Dermis blood vessel endothelial cell (primary cell): Measurements from ENCODE around the gene ZNRF4. TPM values are rescaled to one million over a fixed set of nuclear protein-coding genes. Genes with fewer than 3 reads are reported as not detected.

ENCODE experiments used
- total RNA-seq: library from RNA; depleted of rRNA; stranded (reverse); fragments of >200 nt; gene quantifications from 2 replicates; pipeline ENCODE4 v1.2.3, GENCODE V29; 2014

The ZNRF4 gene
- total RNA-seq, 1 donor from 2014 or later, result not detected

Other genes starting within 250 kb of the ZNRF4 start
- gene PTPRS, start 114.6 kb upstream of the ZNRF4 start, total RNA-seq, result 17.5 and 26.2 TPM in 2 replicates
- gene TINCR, start 112.5 kb downstream of the ZNRF4 start, total RNA-seq, result under 0.01 TPM in 1 of 2 replicates, not detected in the other
- gene SAFB2, start 167.4 kb downstream of the ZNRF4 start, total RNA-seq, result 33.4 and 47.5 TPM in 2 replicates
- 56.0 and 60.1 TPM in 2 replicates for gene SAFB, start 167.7 kb downstream of the ZNRF4 start, total RNA-seq
- 13.4 and 22.3 TPM in 2 replicates for gene MICOS13, start 225.1 kb downstream of the ZNRF4 start, total RNA-seq
- gene HSD11B1L, start 225.6 kb downstream of the ZNRF4 start, total RNA-seq, result 7.4 and 9.7 TPM in 2 replicates
- gene RPL36, start 234.9 kb downstream of the ZNRF4 start, total RNA-seq, result 379 and 554 TPM in 2 replicates